Mesenteric fat pad (tissue), 1 donor: ENCODE measurements around the gene CFAP20DC. TPM values are rescaled to one million over a fixed set of nuclear protein-coding genes. Genes with fewer than 3 reads are reported as not detected.
"Not testable (repeated sequence)": the region's sequence is repeated elsewhere in the genome, so short reads cannot be mapped to it uniquely, and the experiment has no call there.

ENCODE experiments used
- DNase-seq: peaks from one replicate; pipeline ENCODE4 v3.0.0-alpha.2; 2020; ENCODE audit warnings: low spot score
- total RNA-seq: library from RNA; stranded (reverse); fragmentation: NEBNext Ultra II Directional; extraction: Animal tissue kit (Norgen Biotek cat#: 25700); gene quantifications from one replicate; pipeline ENCODE4 v1.2.1, GENCODE V29; 2021
- donor health status: DM: yes; HTN: yes; CAD: no.

The CFAP20DC gene
- total RNA-seq, 1 donor from 2014 or later = not detected

DNA sequence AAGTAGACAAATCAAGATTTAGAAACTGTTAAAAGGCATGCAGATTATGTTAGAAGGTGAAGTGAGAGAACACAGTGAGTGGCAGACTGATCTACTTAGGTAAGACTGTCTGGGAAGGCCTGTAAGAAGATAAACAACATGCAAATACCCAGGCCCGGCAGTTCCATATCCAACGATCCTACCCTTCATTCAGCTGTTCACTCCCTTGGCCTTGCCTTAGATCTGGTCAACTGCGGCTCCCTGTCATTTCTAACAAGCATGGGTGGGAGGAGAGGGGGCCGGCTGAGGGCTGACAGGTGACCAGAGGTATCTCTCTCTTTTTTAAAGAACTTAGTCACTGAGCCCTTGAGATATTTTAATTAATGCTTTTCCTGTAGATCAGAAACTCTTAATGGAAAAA lies 298.6 kb downstream of the CFAP20DC start:
- DNase-seq = no peak

DNA sequence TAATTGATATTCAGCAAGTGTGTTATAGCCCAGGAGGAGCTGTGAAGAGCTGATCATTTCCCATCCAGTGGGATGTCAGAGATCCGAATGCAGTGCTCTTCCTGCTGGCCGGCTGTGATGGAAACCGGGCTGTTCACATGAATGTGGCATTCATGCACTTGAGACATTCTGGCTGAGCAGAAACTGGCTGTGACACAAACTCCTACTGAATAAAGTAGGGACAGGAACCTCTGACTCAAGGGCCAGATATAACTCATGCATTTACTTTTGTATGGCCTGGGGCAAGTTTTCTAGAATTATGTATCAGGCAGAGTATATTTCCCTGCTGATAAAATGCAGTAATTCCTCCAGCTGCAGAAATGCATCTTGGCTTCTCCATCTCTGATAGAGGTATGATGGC lies 299.9 kb downstream of the CFAP20DC start:
- no peak for DNase-seq

DNA sequence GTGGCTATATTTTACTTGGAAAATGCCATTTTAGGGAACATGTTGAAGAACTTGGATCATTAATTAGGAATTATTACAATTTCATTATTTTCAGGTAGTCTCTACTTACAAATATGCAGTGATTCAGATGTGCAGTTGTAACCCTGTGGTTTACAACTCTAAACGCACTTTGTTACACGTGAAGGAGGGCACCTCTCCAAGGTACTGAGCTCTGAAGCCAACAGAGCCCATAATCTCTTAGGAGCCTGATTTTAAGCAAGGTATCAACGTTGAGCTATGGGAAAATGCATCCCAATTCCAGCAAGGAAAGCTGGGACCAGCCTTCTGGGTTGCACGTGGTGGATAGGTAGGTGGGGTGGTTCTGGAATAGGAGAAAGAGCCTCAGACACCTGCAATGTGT lies 301.8 kb downstream of the CFAP20DC start:
- no peak for DNase-seq

DNA sequence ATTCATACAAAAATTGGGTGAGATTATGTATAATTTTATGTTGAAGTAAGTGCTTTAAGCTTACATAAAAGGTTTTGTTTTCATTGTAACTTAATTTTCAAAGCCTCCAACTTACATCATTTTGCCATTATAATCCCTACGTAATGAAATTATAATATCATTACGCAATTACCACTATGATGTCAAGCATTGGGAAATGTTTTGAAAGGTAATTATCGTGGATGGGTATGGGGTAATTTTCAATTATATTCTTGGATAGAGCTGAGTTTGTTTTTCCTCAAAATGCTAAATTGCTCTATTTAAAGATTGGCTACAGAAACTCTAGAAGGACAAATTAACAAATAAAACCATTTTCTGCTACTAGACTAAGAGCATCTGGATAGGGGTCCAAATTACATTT lies 303.1 kb downstream of the CFAP20DC start:
- DNase-seq = no peak

DNA sequence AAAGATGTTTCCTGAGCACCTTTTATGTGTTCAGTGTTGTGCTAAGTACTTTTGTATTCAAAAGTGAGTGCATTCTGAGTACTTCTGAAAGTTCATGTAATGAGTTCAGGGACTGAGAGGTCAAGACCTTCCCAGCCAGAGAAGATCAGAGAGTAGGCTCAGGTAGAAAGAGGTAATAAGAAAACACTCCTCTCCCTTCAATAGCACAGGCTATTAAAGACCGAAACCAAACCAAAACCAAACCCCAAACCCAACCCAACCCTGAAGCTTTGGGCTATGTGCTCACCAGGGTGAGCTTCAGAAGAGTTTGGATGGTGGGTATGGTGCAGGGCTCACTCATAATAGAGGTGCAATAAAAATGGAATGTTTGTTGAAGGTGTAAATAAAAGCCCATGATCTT lies 306.5 kb downstream of the CFAP20DC start:
- no peak for DNase-seq

DNA sequence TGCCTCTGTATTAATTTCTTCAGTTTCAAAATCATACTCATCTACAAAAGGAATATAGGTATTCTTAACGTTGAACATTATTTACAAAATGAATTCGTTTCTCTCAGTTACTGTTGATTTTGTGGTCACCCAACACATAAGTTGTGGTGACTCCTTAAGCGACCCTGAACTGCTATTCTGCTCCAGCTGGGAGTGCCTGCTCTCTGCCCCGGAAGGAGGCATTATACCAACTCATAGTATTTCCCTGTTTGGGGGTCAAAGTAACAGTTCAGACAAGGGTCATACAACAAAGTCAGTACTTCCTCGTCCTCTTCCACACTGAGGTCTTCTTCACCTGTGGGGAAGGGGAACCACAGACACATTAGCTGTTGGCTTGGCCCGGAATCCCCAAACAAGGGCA lies 307.6 kb downstream of the CFAP20DC start:
- DNase-seq = no peak

DNA sequence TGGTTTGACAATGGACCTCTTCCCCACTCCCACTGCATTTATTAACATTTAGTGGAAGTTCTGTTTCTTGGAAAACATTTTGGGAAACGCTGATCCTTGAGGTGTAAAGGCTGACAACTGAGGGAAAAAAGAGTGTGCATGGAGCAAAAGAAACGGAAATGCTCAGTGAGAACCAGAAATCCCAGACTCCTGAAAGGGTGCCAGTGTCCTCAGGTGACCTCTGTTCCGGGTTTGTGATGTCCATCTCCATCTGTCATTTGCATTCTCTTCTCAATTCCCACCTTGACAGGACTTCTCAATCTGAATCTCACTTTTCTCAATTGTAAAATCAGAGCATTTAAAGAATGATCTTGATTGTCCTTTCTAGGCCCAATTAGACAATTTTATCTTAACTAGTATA lies 312.2 kb downstream of the CFAP20DC start:
- DNase-seq = no peak

DNA sequence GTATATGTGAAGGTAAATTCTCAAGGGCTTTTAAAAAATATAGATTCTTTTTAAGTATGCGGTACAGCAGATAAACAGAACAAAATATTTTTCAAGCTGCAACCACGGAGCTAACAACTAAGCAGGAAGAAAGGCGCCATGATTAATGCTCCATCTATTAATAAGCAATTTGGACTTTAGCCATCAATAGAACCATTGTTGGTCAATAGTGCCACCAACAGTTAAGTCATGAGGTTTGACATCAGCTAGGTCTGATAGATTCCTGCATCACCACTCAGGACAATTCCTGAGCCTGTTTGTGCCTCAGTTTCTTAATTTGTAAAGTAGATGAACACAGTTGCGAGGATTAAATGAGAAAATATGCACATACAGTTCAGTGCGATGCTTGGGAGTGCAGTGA lies 318.2 kb downstream of the CFAP20DC start:
- no peak for DNase-seq

DNA sequence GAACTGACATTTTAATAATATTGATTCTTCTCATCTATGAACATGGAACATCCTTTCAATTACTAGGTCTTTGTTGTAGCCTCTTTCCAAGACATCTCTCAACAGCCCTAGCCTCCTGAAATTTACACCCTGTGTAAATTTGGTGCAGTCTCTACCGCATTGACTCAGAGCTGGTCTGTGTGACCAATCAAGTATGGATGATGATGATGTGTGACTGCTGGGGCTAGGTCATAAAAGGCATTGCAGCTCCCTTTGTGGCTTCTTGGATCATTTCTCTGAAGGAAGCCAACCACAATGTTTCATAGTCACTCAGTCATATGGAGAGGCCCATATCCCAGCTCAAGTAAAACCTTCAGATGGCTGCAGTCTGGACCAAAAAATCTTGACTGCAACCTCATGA lies 321.1 kb downstream of the CFAP20DC start:
- DNase-seq = no peak

DNA sequence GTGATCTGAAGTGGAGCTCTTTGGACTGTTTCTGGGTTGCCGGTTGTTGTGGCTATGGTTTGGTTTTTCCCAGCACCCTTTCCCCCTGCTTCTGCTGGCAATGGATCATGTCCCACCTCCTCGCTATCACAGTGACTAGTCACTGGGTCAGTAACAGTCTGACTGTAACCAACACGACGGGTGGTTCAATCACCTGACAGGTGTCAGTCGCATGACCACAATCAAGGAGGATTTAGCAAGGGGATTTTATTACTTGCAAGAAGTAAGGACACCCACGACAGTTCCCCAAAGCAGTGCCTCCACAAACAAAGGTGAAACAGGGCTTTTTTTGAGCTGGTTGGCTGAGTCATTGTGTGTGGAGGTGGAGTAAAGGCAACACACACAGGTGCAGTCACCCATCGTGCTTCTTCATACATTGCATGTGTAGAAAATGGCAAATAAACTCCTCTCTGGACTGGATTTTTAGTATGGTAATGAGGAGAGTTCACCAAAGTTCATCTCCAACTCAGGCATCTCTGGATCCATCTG lies 324.4 kb downstream of the CFAP20DC start:
- DNase-seq = no peak

DNA sequence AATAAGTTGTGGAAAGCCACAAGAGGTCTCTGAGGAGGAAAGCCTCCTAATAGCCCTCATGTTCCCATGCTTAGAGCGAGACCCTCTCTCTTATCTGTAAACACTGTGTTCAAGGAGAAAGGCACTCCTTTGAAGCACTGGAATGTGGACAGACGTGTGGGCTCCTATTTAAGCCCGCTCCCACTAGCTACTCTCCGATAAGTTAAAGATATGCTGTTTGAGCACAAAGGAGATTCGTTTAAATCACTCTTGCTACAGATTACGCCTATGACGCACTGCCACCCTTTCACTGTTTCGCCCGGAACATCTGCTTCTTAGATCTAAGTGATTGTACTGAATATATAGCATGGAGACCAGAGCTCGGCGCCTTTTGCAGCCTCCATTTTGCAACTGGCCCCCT lies 325.5 kb downstream of the CFAP20DC start:
- no peak for DNase-seq

DNA sequence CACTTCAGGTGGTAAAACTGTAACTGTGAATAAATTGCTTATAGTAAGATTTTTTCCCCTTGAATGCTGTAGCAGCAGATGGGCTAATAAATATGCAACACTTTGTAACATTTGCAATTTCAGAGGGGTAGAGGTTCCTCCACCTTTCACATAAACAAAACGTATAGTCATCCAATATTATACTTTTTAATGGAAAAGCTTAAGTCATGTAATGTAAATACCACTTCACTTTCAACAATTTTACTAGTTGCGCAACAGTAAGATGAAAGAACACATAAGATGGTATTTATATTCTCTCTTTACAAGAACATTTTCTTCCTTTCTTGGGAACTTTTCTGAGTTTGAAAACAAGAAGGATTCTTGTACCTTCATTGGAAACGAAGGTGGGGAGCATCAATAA lies 326.7 kb downstream of the CFAP20DC start:
- DNase-seq = no peak

DNA sequence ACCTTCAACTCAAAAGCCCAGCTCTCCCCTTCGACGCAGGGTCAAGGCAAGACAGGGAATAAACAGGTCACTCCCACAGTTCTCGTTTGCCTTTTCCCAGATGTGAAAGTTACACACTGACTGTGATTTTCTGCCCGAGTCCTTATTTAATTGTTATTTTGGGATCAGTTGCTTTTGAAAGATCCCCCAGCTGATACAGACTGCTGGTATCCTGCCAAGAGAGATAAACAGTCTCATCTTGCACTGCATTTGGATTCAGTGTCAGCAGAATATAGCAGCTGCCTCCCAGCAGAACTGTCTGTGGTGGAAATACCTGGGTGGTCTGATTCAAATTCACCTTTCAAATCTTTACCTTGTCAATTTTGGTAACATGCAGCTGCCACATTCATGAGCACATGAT lies 327.3 kb downstream of the CFAP20DC start:
- no peak for DNase-seq

DNA sequence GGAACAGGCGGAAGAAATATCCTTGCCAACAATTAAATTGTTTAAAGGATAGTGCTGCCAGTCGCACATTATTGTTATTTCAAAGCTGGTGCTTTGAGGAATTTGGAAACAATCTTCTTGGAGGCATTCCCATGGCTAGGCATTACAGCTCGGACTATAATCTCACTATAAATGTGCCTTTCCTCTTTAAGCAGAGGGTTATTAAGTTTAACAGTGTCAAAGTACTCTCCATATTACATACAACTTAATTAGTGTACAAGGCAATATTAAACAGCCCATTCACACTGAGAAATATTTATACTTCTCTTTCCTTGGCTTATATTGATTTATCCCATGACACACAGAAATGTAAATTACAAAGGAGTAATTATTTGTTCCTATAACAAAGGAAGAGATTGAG lies 329.3 kb downstream of the CFAP20DC start:
- no peak for DNase-seq

DNA sequence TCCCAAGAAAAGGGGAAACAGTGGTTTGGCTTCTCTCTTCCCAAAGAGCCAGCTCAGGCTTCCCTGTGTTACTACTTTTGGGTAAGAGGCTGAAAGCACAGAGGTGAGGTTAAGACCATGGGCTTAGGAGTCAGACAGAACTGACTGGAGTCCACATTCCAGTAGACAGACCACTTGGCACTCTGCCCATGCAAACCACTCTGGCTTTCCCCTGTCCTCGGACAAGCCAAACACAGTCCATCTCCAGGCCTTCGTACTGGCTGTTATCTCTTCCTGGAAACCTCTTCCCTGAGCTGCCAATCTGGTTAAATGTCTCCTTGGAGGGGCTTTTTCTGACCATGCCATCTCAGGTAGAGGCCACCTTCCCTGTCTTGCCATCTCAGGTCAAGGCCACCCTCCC lies 330.1 kb downstream of the CFAP20DC start:
- DNase-seq = no peak

DNA sequence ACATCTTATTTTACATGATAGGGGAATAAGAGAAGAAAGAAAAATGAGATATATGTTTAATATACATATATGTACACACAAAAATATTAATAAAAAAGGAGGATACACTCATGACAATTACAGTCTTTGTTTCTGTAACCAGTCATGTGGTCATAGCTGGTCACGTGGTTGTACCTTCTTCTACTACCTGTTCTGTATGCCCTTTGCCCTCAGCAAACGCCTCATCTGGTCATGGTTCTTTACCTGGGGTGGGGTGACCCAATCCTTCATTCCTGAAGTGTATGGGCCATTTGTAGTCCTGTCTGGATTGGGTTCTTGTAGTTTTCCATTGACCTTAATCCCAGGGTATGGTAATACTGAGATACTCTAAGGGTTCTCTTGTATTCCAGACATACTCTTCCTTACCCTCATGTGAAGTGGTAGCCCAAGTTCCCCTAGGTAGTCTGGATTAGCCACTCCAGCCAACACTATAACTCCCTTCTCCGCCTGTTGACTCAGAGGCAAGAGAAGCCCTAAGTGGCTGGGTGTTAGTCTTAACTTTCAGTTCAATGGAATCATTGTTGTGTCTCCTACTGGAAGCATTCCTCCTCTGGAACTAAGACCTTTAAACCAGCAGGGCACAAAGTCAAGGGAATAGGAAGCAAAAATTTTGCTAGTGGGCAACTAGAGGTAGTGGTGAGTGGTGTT lies 336.0 kb downstream of the CFAP20DC start:
- no peak for DNase-seq

DNA sequence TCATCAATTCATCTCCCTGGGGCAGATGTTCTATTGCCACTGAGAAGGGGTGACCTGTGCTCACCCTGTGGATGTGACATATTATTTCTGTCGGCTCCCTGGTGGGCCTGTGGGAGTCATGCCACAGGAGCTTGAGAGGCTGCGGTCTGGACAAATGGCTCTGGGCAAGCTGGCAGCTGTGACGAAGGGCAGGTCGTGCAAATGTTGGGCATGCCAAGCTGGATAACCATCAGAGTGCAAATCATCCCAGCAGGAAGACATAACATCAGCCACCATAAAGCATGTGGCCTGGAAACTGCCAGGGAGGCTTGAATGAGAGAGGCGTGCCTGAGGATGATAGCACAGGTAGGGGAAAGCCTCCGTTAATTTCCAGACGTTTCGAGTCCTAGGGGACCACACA lies 338.0 kb downstream of the CFAP20DC start:
- no peak for DNase-seq

DNA sequence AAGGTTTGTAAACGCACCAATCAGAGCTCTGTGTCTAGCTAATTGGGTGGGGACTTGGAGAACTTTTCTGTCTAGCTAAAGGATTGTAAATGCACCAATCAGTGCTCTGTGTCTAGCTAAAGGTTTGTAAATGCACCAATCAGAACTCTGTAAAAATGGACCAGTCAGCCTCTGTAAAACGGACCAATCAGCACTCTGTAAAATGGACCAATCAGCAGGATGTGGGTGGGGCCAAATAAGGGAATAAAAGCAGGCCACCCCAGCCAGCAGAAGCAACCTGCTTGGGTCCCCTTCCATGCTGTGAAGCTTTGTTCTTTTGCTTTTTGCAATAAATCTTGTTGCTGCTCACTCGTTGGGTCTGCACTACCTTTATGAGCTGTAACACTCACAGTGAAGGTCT lies 340.8 kb downstream of the CFAP20DC start:
- DNase-seq = not testable (repeated sequence)

DNA sequence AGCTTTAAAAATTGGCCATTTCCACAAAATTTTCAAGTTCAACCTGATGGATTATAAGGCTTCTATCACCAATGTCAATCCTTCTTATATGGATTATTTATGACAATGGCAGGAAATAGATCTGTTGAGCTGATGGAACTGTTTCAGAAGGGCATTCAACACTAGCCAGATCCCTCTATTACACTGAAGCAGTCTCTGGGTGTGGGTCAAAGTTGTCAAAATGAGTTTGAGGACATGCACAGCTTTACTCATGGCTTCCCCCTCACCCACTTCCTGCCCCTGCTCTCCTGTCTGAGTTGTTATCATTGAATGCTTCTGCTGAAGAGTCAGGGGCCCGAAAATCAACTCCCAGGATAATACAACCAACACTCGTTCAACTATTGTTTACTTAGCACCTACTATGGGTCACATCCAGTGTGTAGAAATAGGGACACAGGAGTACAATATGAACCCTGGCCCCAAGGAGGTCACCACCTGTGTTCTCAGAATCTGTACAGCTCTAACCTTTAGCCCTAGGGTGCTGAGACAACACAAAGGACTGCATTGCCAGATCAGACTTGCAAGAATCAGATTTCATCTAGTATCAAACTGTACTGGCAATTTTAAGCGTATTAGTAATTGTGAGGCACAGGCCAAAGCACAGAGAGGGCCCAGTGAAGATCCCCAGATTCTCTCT lies 341.6 kb downstream of the CFAP20DC start:
- DNase-seq = no peak

DNA sequence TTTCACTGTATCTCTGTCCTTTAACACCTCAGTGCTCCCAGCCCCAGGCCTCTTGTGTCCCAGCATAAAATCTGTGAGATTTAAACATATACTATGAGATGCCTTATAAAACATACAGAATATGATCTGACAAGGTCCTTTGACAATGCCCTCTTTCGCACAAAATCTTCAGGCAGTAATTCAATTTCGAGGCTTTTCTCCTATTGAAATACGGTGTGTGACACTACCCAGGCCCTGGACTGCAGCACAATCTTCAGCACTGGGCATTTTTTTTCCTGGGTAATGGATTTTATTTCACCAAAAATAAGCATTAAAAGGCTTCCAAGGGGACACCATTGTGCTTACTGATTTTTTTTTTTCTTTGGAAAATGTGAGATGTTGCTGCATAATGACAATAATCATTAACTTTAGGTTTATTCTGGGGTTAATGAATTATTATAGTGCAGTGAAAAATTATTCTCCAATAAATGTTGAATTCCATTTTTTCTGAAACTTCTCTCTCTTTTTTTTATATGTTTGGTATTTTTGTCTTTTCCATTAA lies 342.4 kb downstream of the CFAP20DC start:
- DNase-seq = no peak

DNA sequence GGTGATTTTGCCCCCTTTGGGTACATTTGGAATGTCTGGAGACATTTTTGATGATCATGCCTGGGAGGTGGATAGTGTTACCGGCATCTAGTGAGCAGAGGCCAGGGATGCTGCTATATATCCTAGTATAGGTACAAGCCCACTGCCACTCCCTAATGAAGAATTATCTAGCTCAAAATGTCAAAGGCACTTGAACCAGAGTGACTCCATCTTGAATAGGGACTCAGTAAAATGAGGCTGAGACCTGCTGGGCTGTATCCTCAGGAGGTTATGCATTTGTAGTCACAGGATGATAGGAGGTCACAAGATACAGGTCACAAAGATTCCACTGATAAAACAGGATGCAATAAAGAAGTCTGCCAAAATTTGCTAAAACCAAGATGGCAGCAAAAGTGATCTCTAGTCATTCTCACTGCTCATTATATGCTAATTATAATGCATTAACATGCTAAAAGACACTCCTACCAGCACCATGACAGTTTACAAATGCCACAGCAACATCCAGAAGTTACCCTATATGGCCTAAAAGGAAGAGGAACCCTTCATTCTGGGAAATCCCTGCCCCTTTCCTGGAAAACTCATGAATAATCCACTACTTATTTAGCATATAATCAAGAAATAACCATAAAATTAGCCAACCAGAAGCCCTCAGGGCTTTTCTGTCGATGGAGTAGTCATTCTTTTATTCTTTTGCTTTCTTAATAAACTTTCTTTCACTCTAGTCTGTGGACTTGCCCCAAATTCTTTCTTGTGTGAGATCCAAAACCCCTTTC lies 343.2 kb downstream of the CFAP20DC start:
- DNase-seq = no peak

DNA sequence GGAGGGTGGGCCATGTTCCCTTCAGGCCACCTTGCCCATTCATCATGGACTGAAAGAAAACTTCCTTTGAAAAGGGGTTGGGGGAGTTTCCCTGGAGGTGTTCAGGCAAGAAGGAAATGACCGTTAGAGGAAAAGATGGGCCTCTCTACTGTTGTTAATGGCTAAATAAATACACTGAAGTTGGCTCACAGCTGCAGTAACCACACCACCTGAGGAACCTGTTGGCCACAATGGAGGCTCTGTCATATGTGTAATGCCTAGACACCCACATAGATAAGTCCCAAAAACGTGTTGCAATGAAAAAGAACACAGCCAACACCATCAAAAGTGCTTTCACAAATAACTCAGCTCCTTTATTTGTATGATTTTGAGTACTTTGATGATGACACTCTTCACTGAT lies 345.1 kb downstream of the CFAP20DC start:
- DNase-seq = no peak
